Measurements from ENCODE around the gene SHROOM2. TPM values are rescaled to one million over a fixed set of nuclear protein-coding genes. Genes with fewer than 3 reads are reported as not detected.

SHROOM2 gene
- total RNA-seq, 2 experiments from 2014 or later, result not detected

DNA sequence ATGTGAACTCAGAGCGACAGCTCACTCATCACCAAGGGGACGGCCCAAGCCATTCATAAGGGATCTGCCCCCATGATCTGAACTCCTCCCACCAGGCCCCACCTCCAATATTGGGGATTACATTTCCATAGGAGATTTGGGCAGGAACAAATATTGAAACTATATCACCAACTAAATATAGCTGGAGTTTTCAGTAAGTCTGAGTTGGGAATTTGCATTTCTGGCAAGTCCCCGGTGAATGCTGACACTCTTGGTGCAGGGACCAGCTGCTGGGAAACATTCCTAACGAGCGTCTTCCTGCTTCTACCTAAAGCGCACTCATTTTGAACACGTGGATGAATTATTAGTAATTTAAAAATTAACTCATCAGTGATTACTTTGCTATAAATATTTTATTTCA is 194.2 kb downstream of the SHROOM2 start:
- POLR2A ChIA-PET, result no interaction called here
- no peaks in the 10 kb centered on the region for H3K27me3 Mint-ChIP-seq
- H3K36me3 Mint-ChIP-seq (ENCODE audit: low read depth), result no peaks in the 10 kb centered on the region
- no peak overlapping the region for H3K4me3 Mint-ChIP-seq
- CTCF ChIA-PET, result interaction anchor here (0.8 to 3.8 kb wide), 2 partner anchors 12 to 139 kb away, joined by 3 to 20 read pairs; no protein-coding TSS in a partner anchor
- H3K4me1 Mint-ChIP-seq, result no peaks in the 10 kb centered on the region
- no peak overlapping the region for H3K27ac Mint-ChIP-seq
- H3K9me3 Mint-ChIP-seq, result no peaks in the 10 kb centered on the region
- DNase-seq, result no peak

DNA sequence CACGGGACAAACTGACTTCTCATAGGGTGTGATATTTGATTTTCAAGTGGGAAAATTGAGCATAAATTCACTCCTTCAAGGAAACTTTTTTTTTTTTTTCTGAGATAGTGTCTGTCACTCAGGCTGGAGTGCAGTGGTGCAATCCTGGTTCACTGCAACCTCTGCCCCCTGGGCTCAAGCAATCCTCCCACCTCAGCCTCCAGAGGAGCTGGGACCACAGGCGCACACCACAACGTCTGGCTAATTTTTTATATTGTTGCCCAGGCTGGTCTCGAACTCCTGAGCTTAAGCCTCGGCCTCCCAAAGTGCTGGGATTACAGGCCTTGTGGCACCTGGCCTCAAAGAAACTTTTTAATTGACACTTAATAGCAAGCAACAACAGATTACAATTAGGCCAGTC is 194.7 kb downstream of the SHROOM2 start:
- Mint-ChIP-seq H3K9me3 (no peaks in the 10 kb centered on the region), H3K27me3 (no peaks in the 10 kb centered on the region), H3K27ac (no peak overlapping the region), H3K36me3 (ENCODE audit: low read depth) (no peaks in the 10 kb centered on the region), H3K4me1 (no peaks in the 10 kb centered on the region), H3K4me3 (no peak overlapping the region)
- POLR2A ChIA-PET, result no interaction called here
- no peak for DNase-seq
- CTCF ChIA-PET, result interaction anchor here (0.8 to 3.8 kb wide), 2 partner anchors 12 to 139 kb away, joined by 3 to 20 read pairs; no protein-coding TSS in a partner anchor

DNA sequence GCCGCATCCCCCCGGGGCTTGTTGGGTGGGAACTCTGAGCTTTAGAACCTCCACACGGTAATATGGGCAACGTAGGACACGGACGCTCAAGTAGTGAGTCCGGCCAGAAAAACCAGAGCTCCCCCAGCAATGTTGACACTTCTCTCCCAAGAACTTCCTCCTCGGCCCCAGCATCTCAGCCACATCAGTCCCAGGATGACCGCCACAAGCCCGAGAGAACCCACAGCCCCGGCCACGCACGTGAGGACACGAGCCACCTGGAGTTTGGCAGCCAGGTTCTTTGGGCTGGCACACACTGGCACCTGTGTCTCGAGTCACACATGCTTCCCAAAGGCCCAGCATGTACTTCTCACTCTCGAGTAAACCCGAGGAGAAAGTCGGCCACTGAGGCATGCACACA is 197.2 kb downstream of the SHROOM2 start:
- H3K9me3 Mint-ChIP-seq, result no peaks in the 10 kb centered on the region
- ChIA-PET CTCF (interaction anchor here (0.7 to 2.6 kb wide), 3 partner anchors 9 to 136 kb away, joined by 3 to 13 read pairs (median 4); no protein-coding TSS in a partner anchor), POLR2A (no interaction called here)
- H3K27me3 Mint-ChIP-seq, result peaks cover 2% of the 10 kb centered on the region
- H3K27ac Mint-ChIP-seq, result no peak overlapping the region
- no peak for DNase-seq
- H3K36me3 Mint-ChIP-seq (ENCODE audit: low read depth), result no peaks in the 10 kb centered on the region
- H3K4me1 Mint-ChIP-seq, result no peaks in the 10 kb centered on the region
- no peak overlapping the region for H3K4me3 Mint-ChIP-seq

DNA sequence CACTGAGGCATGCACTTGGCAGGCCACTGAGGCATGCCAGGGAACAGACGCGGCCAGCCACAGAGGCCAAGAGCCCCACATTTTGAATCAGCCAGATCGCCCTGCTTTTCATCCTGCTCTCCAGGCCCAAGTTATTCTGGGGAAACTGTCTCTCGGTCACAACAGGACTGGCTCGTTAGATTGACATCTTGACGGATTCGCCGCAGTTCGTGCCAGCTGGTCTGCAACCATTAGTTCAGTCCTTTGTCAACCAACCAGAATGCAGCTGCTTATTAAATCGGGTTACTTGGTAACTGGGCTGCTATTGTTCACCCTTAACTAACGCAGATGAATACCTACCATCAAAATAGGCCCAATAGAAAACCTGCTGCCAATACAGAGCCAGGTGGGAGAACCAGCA is 197.6 kb downstream of the SHROOM2 start:
- Mint-ChIP-seq H3K9me3 (no peaks in the 10 kb centered on the region), H3K4me1 (no peaks in the 10 kb centered on the region), H3K4me3 (no peak overlapping the region), H3K27ac (no peak overlapping the region), H3K27me3 (peaks cover 2% of the 10 kb centered on the region), H3K36me3 (ENCODE audit: low read depth) (no peaks in the 10 kb centered on the region)
- no peak for DNase-seq
- ChIA-PET CTCF (interaction anchor here (0.7 to 2.6 kb wide), 3 partner anchors 8 to 136 kb away, joined by 3 to 13 read pairs (median 4); no protein-coding TSS in a partner anchor), POLR2A (no interaction called here)

DNA sequence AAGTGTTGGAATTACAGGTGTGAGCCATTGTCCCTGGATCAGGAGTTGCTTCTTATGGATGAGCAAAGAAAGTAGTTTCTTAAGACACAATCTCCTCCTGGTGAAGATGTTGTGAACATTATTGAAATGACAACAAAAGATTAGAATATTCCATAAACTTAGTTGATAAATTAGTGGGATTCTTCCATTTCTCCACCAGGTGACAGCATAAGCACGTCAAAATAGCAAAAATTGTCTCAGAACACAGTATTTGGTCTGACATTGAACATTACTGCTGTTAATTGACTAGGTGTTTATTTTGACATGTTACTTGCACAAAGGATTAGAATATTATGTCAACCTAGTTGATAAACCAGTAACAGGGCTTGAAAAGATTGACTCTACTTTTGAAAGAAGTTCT is 202.5 kb downstream of the SHROOM2 start:
- ChIA-PET CTCF (interaction anchor here (0.6 to 2.3 kb wide), 4 partner anchors 16 to 597 kb away, joined by 3 to 18 read pairs (median 4); no protein-coding TSS in a partner anchor), POLR2A (interaction anchor here (0.6 to 0.7 kb wide), 2 partner anchors 163 to 220 kb away, joined by 4 read pairs; no protein-coding TSS in a partner anchor)
- no peak for DNase-seq
- no peaks in the 10 kb centered on the region for H3K4me1 Mint-ChIP-seq
- H3K27ac Mint-ChIP-seq, result no peak overlapping the region
- H3K4me3 Mint-ChIP-seq, result no peak overlapping the region
- peaks cover 2% of the 10 kb centered on the region for H3K27me3 Mint-ChIP-seq
- no peaks in the 10 kb centered on the region for H3K36me3 Mint-ChIP-seq (ENCODE audit: low read depth)
- H3K9me3 Mint-ChIP-seq, result no peaks in the 10 kb centered on the region

DNA sequence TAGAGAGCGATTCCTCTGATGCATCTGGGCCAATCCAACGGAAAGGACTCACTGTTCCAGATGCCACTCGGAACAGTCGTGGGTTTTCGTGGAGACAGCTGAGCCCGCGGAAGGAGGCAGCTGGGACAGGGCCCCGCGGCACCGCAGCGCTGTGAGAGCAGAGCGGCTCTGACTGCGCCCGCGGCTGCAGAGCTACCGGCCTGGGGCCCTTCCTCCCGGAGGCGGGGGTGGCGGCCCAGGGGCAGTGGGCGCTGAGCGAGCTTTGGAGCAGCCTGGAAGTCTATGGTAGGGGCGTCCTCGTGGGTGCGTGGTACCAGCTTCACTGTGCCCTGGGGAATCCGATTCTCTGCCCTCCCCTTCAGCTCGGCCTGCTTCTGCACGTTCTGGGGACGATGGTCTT is 205.8 kb downstream of the SHROOM2 start:
- ChIA-PET POLR2A (no interaction called here), CTCF (interaction anchor here (0.9 to 3.3 kb wide), 4 partner anchors 9 to 127 kb away, joined by 3 to 33 read pairs (median 3); no protein-coding TSS in a partner anchor)
- Mint-ChIP-seq H3K4me1 (no peaks in the 10 kb centered on the region), H3K27ac (no peak overlapping the region), H3K27me3 (peaks cover 4% of the 10 kb centered on the region), H3K4me3 (no peak overlapping the region), H3K9me3 (no peaks in the 10 kb centered on the region), H3K36me3 (ENCODE audit: low read depth) (no peaks in the 10 kb centered on the region)
- DNase-seq, result no peak

DNA sequence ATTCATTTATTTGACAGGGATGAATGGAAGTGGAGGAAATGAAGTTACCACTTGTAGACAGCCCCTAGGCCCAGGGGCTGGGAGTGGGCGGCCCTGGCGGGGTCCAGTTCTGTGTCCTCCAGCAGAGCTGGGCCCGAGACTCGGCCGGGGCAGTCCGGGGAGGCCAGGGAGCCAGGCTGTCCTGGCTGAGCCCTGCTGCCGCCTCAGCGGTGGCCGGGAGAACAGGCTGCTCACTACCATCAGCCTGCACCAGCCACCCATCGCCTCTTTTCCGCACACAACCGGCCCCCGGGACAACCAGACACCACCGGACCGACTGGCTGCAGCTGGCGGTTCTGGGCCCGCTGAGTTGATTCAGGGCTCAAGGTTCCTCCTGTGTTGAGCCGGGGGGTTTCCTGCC is 206.5 kb downstream of the SHROOM2 start:
- DNase-seq, result no peak
- peaks cover 4% of the 10 kb centered on the region for H3K4me1 Mint-ChIP-seq
- H3K4me3 Mint-ChIP-seq, result no peak overlapping the region
- no peaks in the 10 kb centered on the region for H3K9me3 Mint-ChIP-seq
- no peak overlapping the region for H3K27ac Mint-ChIP-seq
- CTCF ChIA-PET, result interaction anchor here (0.9 to 3.3 kb wide), 2 partner anchors 12 to 126 kb away, joined by 3 to 33 read pairs; no protein-coding TSS in a partner anchor
- POLR2A ChIA-PET, result no interaction called here
- H3K27me3 Mint-ChIP-seq, result peaks cover 2% of the 10 kb centered on the region
- no peaks in the 10 kb centered on the region for H3K36me3 Mint-ChIP-seq (ENCODE audit: low read depth)

DNA sequence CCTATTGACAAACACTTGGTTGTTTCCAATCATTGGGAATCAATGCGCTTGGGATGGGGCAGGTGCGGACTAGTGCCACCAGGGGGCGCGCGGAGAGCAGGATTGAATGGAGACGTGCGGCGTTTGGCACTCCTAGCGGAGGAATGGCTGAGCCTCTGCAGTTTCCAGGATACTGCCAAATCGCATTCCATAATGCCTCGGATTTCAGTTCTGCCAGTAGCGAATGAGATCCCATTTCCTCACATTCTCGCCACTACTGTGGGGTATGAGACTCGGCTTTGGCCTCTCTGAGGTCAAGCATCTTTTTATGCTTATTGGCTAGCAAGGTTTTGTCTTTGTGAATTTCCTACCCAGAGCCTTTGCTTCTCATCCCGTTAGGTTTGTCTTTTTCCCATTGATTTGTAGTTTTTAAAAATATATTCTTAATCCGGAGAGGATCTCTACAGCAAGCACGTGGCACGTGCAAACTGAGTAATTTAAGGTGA is 209.7 kb downstream of the SHROOM2 start:
- no peaks in the 10 kb centered on the region for H3K9me3 Mint-ChIP-seq
- POLR2A ChIA-PET, result no interaction called here
- no peak overlapping the region for H3K27ac Mint-ChIP-seq
- H3K27me3 Mint-ChIP-seq, result peaks cover 2% of the 10 kb centered on the region
- DNase-seq, result peak; percentile 73
- CTCF ChIA-PET, result interaction anchor here (0.6 to 9.2 kb wide), 7 partner anchors 8 to 1130 kb away, joined by 3 to 115 read pairs (median 4); no protein-coding TSS in a partner anchor
- no peaks in the 10 kb centered on the region for H3K36me3 Mint-ChIP-seq (ENCODE audit: low read depth)
- H3K4me3 Mint-ChIP-seq, result no peak overlapping the region
- peaks cover 4% of the 10 kb centered on the region for H3K4me1 Mint-ChIP-seq

DNA sequence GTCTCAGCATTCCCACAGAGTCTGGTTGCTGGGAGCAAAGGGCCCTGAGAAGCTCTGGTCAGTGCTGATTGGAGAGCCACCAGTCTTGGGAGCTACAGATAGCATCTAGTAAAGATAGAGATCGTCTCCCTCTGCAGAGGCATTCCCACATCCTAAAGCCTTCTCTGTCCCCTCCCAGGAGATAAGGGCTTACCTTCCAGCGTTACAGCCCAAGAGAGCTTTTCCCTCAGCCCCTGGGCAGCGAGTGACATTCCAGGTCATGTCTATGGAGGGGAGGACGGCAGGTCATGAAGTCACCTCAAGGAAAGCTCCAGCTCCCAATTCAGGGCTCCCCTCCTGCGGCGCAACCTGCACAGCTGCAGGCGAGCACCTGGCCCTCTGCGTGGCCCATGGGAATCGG is 210.8 kb downstream of the SHROOM2 start:
- Mint-ChIP-seq H3K36me3 (ENCODE audit: low read depth) (no peaks in the 10 kb centered on the region), H3K9me3 (no peaks in the 10 kb centered on the region), H3K27ac (no peak overlapping the region), H3K4me3 (no peak overlapping the region), H3K27me3 (peaks cover 2% of the 10 kb centered on the region), H3K4me1 (peaks cover 4% of the 10 kb centered on the region)
- no peak for DNase-seq
- ChIA-PET CTCF (interaction anchor here (1.2 to 9.2 kb wide), 7 partner anchors 82 to 122 kb away, joined by 3 to 115 read pairs (median 3); no protein-coding TSS in a partner anchor), POLR2A (no interaction called here)

DNA sequence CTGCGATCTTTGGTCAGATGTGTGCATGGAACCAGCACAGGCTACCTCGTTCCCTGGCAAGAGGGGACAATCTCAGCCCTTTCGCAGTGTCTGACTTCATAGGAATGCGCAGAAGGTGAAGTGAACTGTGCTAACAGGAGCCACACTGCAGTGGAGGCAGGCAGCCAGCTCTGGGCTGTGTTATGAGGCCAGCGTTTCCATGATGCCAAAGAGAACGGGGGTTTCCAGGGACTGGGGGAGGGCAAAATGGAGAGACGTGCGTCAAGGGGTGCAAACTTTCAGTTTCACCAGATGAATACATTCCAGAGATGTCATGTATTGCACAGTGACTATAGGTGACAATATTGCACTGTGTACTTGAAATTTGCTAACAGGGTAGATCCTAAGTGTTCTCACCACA is 211.3 kb downstream of the SHROOM2 start:
- ChIA-PET POLR2A (no interaction called here), CTCF (interaction anchor here (1.0 to 9.2 kb wide), 8 partner anchors 15 to 122 kb away, joined by 3 to 115 read pairs (median 4); no protein-coding TSS in a partner anchor)
- peaks cover 4% of the 10 kb centered on the region for H3K4me1 Mint-ChIP-seq
- H3K36me3 Mint-ChIP-seq (ENCODE audit: low read depth), result no peaks in the 10 kb centered on the region
- H3K27me3 Mint-ChIP-seq, result peaks cover 2% of the 10 kb centered on the region
- H3K27ac Mint-ChIP-seq, result no peak overlapping the region
- peak; percentile 12 for DNase-seq
- no peaks in the 10 kb centered on the region for H3K9me3 Mint-ChIP-seq
- H3K4me3 Mint-ChIP-seq, result no peak overlapping the region

Other genes starting within 250 kb of the SHROOM2 start
- not detected for gene GPR143, start 20.6 kb upstream of the SHROOM2 start, total RNA-seq
- not detected for gene CLDN34, start 180.9 kb downstream of the SHROOM2 start, total RNA-seq